Measurements from ENCODE around the gene TNS3. TPM values are rescaled to one million over a fixed set of nuclear protein-coding genes. Genes with fewer than 3 reads are reported as not detected.

TNS3 gene
- total RNA-seq, 4 donors from 2014 or later: 70.9 to 112 (median 98.6) TPM

- ATAC-seq (ENCODE audit: low FRiP score): no peak
- no peak for DNase-seq (ENCODE audit: low spot score)
- no peak for TF ChIP-seq CTCF (IDR thresholded peaks at IDR 0.05)
These were observed 170.5 kb downstream of the TNS3 start for GRCh38 chr7:47411281-47411869.

- ATAC-seq (ENCODE audit: low FRiP score) (no peak), DNase-seq (ENCODE audit: low spot score) (no peak)
- TF ChIP-seq CTCF (IDR thresholded peaks at IDR 0.05): no peak
These were observed 173.2 kb downstream of the TNS3 start for GRCh38 chr7:47408675-47409074.

GRCh38 chr7:47407821-47408674 is 173.9 kb downstream of the TNS3 start:
- no peak for ATAC-seq (ENCODE audit: low FRiP score)
- DNase-seq (ENCODE audit: low spot score): no peak
- TF ChIP-seq CTCF (IDR thresholded peaks at IDR 0.05): no peak

- no peak for TF ChIP-seq CTCF (IDR thresholded peaks at IDR 0.05)
- DNase-seq (ENCODE audit: low spot score): no peak
- no peak for ATAC-seq (ENCODE audit: low FRiP score)
These were observed 174.8 kb downstream of the TNS3 start for GRCh38 chr7:47407136-47407535.

GRCh38 chr7:47406801-47407129 is 175.1 kb downstream of the TNS3 start:
- ATAC-seq (ENCODE audit: low FRiP score) (peak; percentile 13), DNase-seq (ENCODE audit: low spot score) (no peak)
- no peak for TF ChIP-seq CTCF (IDR thresholded peaks at IDR 0.05)

GRCh38 chr7:47405921-47406800 is 175.8 kb downstream of the TNS3 start:
- DNase-seq (ENCODE audit: low spot score) (peak; percentile 49), ATAC-seq (ENCODE audit: low FRiP score) (peak; percentile 49)
- no peak for TF ChIP-seq CTCF (IDR thresholded peaks at IDR 0.05)

Data from omental fat pad (tissue), 4 donors.